CD4-positive, alpha-beta T cell treated with Interleukin-4 for 1 hour (primary cell): Measurements from ENCODE around the gene PATE1.
"Not testable (repeated sequence)": the region's sequence is repeated elsewhere in the genome, so short reads cannot be mapped to it uniquely, and the experiment has no call there.

Experiments
- DNase-seq, 2 donors: peaks; one replicate each; pipeline ENCODE4 v3.0.0-alpha.2; 2020 to 2022

PATE1 gene, protein sequence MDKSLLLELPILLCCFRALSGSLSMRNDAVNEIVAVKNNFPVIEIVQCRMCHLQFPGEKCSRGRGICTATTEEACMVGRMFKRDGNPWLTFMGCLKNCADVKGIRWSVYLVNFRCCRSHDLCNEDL

DNA sequence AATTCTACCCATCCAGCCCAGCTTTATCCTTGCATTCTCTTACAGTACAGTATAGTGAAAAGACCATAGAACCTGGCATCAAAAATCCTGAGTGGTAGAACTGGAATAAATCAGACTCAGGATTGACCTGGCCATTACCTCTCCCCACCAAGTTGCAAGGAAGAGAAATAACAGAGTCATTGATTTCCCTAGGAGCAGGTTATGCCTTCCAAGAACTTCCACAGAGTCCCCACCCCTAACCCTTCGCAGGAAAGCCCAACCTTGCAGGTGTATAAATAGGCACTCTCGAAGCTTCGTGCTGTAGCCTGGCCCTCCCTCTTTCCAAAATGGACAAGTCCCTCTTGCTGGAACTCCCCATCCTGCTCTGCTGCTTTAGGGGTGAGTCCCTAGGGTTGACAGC lies at the start of gene PATE1:
Gene PATE1, plus strand, starts transcription at position 301 of the 400 bp plus-strand sequence. Its CDS starts 26 bp downstream, at position 327.
- DNase-seq = no peak

DNA sequence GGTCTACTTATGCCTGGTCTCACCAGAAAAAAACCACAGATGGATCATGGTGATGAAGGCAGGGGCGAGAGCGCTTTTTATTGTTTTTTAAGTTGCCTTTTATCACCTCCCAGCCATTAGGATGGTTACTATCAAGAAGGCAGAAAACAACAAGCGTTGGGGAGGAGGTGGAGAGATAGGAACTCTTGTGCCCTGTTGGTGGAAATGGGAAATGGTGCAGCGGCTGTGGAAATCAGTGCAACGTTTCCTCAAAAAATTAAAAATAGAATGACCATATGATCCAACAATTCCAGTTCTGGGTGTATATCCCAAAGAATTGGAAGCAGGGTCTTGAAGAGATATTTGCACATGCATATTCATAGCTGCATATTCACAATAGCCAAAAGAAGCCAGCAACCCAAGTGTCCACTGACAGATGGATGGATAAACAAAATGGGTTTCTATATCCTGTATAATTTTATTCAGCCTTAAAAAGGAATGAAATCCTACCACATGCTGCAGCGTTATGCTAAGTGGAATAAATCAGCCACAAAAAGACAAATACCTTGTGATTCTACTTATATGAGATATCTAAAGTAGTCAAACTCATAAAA lies 45.0 kb upstream of the PATE1 start:
- DNase-seq = no peak

DNA sequence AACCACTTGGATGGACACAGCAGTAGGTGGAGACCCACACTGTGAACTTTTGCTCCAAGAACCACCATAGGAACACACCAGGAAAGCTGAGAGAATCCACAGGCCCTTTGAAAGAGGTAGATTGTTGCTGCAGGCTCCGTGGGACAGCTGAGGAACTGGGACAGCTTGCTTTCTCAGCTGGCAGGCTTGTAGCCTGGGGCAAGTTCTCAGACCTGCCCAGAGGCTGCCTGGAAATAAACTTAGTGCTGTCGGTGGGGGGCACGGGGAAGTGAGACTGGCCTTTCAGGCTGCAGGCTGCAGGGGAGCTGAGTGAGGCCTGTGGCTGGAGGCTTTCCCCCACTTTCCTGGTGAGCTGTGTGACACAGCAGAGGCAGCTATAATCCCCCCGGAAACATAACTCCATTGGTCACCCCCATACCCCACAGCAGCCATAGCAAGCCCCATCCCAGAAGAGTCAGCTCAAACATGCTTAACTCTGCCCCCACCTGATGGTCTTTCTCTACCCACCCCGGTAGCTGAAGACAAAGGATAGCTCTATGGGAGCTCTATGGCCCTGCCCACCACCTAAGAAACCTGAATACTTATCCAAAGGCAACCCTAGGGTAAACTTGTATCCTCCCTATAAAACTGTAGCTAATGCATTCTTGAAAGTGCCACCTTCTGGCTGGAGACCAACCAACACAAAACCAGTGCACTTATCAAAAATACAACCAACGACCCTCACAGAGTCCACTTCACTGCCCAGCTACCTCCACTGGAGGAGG lies 44.0 kb upstream of the PATE1 start:
- DNase-seq = no peak

DNA sequence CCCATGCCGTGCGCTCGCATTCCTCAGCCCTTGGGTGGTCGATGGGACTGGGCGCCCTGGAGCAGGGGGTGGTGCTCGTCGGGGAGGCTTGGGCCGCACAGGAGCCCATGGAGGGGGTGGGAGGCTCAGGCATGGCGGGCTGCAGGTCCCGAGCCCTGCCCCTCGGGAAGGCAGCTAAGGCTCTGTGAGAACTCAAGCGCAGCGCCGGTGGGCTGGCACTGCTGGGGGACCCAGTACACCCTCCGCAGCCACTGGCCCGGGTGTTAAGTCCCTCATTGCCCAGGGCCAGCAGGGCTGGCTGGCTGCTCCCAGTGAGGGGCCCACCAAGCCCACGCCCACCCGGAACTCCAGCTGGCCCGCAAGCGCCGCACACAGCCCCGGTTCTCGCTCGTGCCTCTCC lies 41.4 kb upstream of the PATE1 start:
- not testable (repeated sequence) for DNase-seq

DNA sequence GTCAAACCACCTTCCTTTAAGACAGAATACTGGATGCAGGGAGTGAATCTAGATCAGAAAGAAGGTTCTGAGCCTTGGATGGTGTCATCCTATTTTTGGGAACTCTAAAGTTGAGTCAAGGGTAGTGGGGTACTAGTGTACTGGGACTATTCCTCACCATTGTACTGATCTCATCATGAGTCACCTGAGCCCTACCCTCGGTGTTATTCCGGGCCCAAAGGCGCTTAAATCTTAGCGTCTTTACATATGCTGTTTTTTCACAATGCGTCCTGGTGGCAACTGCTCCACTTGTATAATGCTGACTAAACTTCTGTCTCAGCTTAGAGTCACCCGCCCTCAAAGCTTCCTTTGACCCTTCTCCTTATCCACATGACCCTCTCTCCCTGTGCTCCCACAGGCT lies 25.3 kb upstream of the PATE1 start:
- DNase-seq = no peak

DNA sequence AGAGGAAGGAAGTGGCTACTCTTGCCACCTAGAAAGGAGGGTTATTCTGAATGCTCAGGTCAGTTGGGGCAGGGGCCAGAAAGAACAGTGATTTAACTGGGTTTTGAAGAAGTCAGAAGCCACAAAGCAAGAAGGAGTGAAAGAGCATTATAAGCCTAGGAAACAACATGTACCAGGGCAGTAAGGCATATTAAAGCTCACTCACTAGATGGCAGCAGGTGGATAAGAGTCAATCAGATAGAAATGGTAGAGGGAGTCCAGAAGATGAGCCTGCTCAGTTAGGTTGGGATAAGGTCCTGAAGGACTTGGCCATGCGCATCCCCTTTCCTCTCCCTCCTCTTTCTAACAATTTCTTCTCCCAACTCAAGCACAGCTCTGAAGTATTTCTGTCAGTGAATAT lies 22.0 kb upstream of the PATE1 start:
- no peak for DNase-seq

DNA sequence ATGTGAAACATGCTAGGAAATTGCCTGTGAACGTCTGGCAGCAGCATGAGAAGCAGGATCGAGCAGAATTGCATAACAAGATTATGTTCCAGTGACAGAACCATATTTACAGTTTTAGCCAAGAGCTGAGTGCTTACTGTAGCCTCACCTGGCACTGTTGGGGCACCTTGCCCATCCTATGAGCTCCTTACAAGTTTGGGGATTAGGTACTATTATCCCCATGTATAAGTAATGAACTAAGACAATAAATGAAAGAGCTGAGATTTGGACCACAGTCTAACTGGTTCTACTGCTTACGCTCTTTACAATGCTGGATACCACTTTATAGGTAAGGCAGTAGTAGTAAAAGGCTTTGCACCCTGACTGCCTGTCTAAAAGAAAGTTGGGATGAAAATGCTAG lies 17.1 kb upstream of the PATE1 start:
- DNase-seq = no peak

DNA sequence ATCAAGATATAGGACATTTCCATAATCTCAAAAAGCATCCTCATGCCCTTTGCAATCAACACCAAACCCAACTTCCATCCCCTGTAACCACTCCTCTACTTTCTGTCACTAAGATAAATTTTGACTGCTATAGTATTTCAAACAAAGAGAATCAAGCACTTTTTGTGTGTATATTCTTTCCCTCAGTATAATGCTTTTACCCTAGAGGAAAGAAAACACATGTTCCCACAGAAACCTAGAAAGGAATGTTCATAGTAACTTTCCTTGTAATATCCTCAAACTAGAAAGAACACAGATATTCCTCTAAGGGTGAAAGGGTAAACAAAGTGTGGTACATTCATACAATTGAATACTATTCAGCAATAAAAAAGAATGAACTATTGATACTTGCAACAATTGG lies 5.5 kb upstream of the PATE1 start:
- no peak for DNase-seq

DNA sequence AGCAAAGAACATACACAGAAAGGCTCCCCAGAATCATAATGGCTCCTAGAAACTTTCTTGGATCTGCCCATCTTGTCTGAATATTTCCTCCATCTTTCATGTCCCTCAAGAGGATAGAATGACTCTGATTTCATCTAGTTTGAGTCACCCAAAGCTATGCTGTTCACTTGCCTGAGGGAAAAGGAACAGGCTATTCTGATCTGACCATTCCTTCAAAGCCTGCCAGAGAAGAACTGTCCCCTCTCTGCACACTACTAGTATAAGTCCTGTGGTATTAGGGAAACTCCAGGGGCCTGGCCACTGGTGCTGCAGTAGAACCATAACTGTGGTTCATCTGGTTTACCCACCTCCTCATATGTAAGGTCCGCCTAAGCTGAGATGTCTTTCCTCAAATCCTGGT lies 2.4 kb upstream of the PATE1 start:
- no peak for DNase-seq

DNA sequence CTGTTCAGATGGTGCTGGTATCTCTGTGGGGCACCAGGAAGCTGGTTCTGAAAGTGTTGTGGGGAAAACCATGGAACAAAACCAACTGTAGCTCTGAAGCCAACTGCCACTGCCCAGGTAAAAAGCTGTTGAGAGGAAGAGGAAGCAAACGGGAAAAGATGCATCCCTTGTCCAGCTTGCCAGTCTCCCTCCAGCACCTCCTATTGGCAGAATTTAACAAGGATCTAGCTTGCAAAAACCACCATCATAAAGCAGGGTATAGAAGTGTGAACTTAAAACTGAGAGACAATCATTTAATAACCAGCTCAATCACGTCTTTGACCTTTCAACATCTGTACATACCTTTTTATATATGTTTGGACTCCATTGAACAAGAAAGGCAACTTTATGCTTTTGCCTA lies 4.5 kb downstream of the PATE1 start:
- no peak for DNase-seq

DNA sequence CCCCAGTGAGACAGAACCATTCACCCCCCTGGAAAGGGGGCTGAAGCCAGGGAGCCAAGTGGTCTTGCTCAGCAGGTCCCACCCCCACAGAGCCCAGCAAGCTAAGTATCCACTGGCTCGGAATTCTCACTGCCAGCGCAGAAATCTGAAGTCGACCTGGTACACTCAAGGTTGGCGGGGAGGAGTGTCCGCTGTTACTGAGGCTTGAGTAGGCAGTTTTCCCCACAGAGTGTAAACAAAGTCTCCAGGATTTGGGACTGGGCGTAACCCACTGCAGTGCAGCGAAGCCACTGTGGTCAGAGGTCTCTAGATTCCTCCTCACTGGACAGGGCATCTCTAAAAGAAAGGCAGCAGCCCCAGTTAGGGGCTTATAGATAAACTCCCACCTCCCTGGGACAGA lies 10.0 kb downstream of the PATE1 start:
- DNase-seq = no peak

DNA sequence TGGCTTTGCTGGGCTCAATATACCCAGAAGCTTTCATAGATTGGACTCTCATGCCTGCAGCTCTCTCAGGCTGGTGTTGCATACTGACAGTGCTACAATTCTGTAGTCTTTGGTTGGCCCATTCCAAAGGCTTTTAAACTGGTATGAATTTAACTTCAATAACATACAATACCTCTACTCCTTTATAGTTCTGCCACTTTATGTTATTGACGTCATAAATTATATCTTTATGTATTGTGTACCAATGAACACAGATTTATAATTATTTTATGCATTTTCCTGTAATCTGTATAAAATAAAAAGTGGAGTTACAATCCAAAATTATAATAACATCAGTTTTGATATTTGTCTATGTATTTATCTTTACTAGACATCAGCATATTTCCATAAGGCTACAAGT lies 16.4 kb downstream of the PATE1 start:
- DNase-seq = no peak

DNA sequence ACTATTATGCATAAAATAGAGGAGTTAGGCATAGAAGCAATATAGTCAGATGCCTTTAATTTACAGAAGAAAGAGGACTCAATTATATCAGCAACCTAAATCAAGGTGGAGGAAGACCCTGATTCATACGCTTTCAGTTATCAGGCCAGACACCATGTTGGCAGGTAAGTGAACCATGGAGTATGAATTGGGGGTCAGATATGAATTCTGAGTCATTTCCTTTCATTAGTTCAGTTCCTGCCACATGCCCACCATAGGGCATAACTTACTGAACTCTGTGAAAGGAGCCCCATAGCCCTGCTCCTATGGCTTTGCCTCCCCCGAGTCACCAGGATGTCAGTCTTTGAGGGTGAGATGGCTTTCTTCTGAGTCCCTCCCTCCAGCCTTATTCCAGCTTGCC lies 17.4 kb downstream of the PATE1 start:
- DNase-seq = no peak

DNA sequence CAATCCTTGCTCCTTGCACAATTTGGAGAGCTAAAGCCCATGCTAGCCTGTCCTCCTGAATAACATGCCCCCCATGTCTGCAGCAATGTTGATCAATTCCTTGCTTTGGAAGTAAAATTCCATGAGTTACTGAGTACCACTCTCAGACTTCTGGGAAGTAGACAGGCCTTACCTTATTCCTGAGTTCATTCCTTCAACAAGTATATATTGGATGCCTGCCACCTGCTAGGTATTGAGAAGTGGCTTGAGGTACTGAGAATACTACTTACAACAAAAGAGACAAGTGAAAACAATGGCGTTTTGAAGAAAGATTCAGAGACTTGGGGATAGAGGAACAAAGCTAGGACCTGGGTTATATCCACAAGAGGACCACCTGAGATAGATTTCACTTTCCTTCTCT lies 20.2 kb downstream of the PATE1 start:
- DNase-seq = no peak

DNA sequence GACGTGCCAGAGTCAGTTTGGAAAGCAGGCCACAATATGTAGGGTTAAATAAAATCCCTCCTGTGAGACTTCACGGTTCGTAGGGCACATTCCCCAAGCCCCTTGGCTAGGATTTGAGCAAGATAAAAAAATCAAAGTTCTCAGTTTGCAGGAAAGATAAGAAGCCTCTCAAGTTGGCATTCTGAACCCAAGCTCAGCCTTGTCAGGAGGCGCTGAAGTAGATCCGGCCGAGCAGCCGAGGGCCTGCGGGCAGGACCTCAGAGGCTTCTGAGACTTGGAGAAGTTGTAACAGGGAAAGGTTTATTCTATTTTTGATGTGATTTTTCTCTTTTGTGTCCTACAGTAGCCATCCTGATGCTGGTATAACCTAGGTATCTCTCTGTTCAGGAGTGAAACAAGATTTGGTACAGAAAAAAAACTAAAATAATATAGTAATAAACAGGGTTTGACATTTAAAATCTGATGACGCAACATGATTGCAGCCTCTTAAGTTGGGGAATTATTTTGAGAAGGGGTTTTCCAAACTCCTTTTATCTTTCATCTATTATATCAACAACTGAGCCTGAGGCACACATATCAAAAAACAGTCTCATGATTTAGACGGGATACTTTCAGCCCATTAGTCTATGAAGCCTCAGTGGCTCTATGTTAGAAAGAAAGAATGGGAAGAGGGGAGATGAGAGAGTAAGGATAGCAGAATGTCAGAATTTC lies 22.4 kb downstream of the PATE1 start:
- DNase-seq = no peak

DNA sequence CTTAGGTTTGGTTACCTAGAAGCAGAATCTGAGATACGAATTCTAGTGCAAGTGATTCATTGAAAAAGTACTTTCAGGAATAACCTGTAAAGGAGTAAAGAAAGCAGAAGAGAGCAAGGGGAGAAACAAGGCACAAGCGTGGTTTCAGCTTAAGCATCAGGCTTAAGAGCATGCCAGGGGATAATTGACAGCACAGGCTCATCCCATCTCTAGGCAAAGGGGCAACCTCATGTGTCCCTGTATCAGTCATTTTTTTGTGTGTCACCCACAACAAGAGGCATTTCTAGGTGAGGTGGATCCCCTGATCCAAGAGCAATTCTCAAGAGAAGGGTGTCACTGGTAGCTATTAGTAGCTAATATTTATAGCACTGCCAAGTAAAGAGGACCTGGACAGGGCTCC lies 24.5 kb downstream of the PATE1 start:
- no peak for DNase-seq

DNA sequence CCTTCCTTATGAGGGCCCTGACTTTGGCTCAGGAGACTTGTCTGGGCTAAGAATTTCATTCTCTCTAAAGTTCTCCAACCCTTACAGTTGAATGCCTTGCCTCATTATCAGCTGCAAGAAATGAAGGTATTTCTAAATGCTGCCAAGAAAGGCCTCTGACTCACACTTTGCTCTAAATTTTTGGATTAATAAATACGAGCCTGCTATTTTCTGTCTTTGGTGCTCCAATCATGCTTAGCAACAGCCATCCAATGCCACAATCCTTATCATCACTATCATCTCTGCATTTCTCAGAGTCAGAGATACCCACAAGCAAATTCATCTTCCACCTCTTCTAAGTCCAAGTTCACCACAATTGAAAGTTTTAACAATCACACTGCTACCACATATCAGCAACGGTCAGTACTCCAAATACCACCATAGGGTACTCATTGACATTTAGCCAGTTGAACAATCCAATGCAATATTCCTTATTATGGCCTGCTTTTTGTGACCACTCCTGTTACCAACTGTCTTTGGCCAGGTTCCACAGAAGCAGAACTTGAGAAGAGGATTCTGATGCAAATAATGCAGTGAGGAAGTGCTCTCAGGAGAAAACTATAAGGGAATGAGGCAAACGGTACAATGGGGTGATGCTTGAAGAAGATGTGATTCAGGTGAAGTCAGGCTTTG lies 26.9 kb downstream of the PATE1 start:
- no peak for DNase-seq

DNA sequence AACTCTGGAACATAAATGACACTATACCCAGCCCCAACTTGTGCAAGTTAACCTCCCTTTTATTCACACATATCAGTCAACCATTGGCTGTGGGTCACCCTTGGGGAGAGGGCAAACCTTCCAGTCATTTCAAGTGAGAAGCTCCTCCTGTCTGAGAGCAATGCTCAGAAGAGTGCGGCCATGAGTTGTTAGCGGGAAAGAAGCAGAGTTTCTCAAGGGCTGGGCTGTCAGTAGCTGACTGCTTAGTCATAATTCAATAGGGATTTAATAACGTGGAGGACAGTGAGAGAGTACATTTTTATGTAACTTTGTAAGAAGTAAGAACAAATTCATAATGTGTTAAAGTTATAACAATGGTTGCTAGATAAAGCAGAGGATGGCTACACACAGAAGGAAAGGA lies 27.4 kb downstream of the PATE1 start:
- DNase-seq = no peak

DNA sequence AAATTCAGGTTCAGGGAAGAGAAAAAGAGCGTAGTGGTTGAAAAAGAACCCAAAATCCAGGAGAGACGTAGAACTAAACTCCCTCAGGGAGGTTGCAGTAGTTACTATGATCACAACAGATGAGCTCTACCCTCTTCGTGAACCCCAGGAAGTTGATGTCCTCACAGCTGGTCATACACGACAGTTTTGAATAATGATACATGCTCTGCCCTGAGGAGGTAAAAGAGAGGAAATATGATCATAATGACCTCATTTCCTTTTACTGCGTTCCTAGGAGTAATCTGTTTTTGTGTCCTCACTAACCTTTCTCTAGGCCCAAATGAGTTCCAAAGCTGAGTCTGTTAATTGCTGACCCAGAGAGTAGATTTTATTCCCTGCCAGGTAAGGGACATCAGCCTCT lies 31.2 kb downstream of the PATE1 start:
- DNase-seq = no peak

DNA sequence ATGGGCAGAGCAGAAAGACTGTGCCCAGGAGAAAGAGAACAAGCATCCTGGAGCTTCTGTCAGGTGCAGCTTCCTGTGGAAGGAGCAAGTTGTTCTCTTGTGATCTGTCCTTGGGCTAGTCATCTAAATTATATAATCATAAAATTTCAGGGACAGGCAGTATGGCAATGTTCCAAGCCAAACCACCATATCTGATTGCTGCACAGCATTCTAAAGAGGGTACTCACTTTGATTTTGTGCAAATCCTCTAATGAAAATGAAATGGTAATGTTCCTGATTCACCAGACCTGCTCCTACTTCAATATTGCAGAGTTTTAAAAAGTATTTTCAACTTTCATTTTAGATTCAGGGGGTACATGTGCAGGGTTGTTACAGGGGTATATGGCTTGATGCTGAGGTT lies 32.6 kb downstream of the PATE1 start, which contains the start of gene PATE2:
Gene PATE2, minus strand, starts transcription at position 101 of the 400 bp plus-strand sequence. Its CDS starts 55 bp downstream, at position 46.
- DNase-seq = no peak

DNA sequence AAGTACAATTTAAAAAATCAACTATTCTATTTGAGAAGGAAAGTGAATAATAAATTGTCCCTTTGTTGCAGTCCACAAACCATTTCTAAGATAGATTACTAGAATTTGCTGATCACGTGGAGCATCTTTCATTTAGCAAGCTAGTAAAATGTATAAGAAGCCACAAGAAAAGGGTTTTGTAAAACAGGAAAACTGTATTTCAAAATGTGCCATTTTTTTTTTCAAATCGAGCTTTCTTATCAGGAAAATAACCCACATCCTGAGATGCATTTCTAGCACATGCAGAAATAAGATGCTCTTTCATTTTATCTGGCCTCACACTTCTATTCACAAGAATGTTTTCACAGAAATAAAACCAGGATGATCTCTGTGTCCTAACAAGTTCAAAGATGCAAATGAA lies 38.6 kb downstream of the PATE1 start:
- no peak for DNase-seq

DNA sequence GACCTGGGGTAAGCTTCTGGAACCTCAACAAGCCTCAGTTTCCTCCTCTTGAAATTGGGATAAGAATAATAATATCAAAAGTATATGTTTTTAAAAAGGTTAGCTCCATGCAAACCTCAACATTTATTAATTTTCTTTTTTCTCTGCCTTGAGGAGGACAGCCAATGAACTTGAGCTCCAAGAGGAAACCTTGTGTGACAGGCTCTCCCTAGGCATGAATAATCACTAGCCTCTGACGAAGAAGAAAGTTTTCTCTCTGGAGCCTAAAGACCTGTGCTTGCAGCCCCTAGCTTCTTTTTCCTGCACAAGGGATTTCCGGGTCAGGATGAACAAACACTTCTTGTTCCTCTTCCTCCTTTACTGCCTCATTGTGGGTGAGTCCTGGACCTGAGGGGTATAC lies 41.7 kb downstream of the PATE1 start, which contains the start of gene PATE3:
Gene PATE3, plus strand, starts transcription at position 301 of the 400 bp plus-strand sequence. Its CDS starts 25 bp downstream, at position 326.
- no peak for DNase-seq

DNA sequence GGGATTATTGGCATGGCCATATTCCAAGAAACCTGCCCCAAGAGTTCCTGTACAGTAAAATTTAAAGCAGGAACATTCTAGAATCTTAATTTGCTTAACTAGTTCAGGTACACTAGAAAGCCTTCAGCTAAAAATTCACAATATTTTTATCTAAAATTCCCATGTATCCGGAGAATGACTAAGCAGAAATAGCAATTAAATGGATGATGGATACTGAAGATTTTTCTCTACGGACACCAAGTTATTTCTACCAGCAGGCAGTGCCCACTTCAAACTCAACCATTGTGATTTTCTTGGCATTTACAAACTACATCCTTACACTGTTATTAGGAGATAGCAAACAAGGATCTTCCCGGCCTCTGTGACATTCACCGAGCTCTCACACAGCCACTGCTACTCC lies 44.7 kb downstream of the PATE1 start:
- DNase-seq = no peak
